ENCODE data around the gene VWA3A. TPM values are rescaled to one million over a fixed set of nuclear protein-coding genes. Genes with fewer than 3 reads are reported as not detected.

The VWA3A gene
- total RNA-seq, 4 donors from 2014 or later, result 0.35 to 0.40 TPM; not detected in 2

- no peaks in the 10 kb centered on the region for H3K9me3 ChIP-seq
- TF ChIP-seq EP300 (IDR thresholded peaks at IDR 0.05) (no peak), POLR2A (IDR thresholded peaks at IDR 0.05) (no peak), POLR2AphosphoS5 (IDR thresholded peaks at IDR 0.05) (no peak)
- TF ChIP-seq, protein P1, sequence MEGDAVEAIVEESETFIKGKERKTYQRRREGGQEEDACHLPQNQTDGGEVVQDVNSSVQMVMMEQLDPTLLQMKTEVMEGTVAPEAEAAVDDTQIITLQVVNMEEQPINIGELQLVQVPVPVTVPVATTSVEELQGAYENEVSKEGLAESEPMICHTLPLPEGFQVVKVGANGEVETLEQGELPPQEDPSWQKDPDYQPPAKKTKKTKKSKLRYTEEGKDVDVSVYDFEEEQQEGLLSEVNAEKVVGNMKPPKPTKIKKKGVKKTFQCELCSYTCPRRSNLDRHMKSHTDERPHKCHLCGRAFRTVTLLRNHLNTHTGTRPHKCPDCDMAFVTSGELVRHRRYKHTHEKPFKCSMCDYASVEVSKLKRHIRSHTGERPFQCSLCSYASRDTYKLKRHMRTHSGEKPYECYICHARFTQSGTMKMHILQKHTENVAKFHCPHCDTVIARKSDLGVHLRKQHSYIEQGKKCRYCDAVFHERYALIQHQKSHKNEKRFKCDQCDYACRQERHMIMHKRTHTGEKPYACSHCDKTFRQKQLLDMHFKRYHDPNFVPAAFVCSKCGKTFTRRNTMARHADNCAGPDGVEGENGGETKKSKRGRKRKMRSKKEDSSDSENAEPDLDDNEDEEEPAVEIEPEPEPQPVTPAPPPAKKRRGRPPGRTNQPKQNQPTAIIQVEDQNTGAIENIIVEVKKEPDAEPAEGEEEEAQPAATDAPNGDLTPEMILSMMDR (IDR thresholded peaks at IDR 0.05), result no peak
- no peaks in the 10 kb centered on the region for H3K4me1 ChIP-seq
- H3K36me3 ChIP-seq, result no peaks in the 10 kb centered on the region
- peaks cover 12% of the 10 kb centered on the region for H3K27me3 ChIP-seq
- WGBS, 2 donors (ENCODE audit: low coverage in 1 of 2), result 54 to 83% methylated on average over 2 of the region's 8 CpGs
- H3K4me3 ChIP-seq, result no peak overlapping the region
- no peak for ATAC-seq
- no peak overlapping the region for H3K27ac ChIP-seq
These were observed 46.1 kb downstream of the VWA3A start for GRCh38 chr16:22138482-22138881.

DNA sequence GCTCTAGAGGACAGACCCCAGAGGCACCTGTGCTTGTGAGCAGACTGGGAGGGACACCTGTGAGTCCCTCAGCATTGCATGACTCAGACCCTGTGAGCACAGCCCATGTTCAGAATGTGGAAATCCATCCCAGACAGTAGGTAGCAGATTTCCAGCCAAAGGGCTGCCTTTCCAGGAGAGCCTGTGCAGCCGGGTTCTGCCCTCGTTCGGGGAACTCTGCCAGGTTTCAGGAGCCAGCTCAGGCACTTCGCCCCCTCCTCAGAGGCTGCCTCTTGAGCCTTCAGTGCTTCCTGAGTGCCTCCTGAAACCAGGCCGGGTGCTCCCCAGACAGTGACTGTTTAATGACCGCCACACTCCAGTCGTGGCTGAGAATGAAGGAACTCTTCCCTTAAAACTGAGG is 46.7 kb downstream of the VWA3A start:
- H3K36me3 ChIP-seq, result no peaks in the 10 kb centered on the region
- no peaks in the 10 kb centered on the region for H3K4me1 ChIP-seq
- peaks cover 12% of the 10 kb centered on the region for H3K27me3 ChIP-seq
- TF ChIP-seq POLR2AphosphoS5 (IDR thresholded peaks at IDR 0.05) (no peak), POLR2A (IDR thresholded peaks at IDR 0.05) (no peak), EP300 (IDR thresholded peaks at IDR 0.05) (no peak)
- TF ChIP-seq, protein P1 (IDR thresholded peaks at IDR 0.05), result no peak
- no peaks in the 10 kb centered on the region for H3K9me3 ChIP-seq
- no CpG with 5 or more reads among the region's 7 CpGs for WGBS, 2 donors (ENCODE audit: low coverage in 1 of 2)
- H3K27ac ChIP-seq, result no peak overlapping the region
- ATAC-seq, result no peak
- H3K4me3 ChIP-seq, result no peak overlapping the region

DNA sequence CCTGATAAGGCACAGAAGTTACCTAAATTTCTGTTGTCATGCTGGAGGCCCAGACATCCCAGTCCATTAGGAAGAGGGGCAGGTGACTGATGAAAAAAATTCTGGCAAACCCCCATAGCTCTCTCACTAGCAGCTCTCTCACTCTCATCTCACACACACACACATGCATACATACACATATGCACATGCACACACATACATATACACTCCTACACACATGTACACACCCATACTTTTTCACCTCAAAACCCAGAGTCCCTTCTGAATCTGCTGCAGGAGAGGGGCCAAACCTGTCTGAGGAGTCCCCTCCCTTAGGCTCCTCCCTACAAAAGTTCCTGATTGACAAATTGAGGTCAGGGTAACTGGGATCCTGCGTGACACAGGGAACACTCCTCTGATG is 47.4 kb downstream of the VWA3A start:
- ATAC-seq, result no peak
- H3K4me3 ChIP-seq, result no peak overlapping the region
- no peak for TF ChIP-seq POLR2AphosphoS5 (IDR thresholded peaks at IDR 0.05)
- TF ChIP-seq POLR2A (IDR thresholded peaks at IDR 0.05), result no peak
- H3K27me3 ChIP-seq, result peaks cover 12% of the 10 kb centered on the region
- H3K9me3 ChIP-seq, result no peaks in the 10 kb centered on the region
- no peak overlapping the region for H3K27ac ChIP-seq
- no peaks in the 10 kb centered on the region for H3K4me1 ChIP-seq
- no peaks in the 10 kb centered on the region for H3K36me3 ChIP-seq
- WGBS, 2 donors (ENCODE audit: low coverage in 1 of 2), result 33 to 100% methylated on average over 1 of the region's 1 CpG

DNA sequence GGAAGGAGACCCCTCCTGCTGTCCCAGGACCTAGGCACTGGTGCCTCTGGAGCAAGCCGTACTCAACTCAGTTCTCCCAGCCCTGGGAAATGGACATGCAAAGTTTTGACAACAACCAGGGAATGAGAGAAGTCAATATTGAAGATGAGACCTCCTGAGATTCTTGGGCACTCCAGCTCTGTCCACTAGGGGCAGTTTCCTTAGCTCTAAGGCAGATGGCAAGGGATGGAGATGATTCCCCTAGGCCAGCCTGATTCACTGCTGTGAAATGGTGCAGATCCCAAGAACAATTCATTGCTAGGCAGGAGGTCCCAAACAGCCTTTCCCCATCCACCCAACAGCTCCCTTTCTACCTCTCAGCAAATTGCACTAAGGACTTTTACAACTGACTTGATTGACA is 49.4 kb downstream of the VWA3A start:
- WGBS, 2 donors (ENCODE audit: low coverage in 1 of 2), result 90% methylated on average over 1 of the region's 1 CpG; no CpG with 5 or more reads in 1 of the 2 donors
- TF ChIP-seq POLR2AphosphoS5 (IDR thresholded peaks at IDR 0.05), result no peak
- Histone ChIP-seq H3K4me3 (no peak overlapping the region), H3K27ac (no peak overlapping the region), H3K9me3 (no peaks in the 10 kb centered on the region), H3K27me3 (peaks cover 12% of the 10 kb centered on the region), H3K4me1 (no peaks in the 10 kb centered on the region), H3K36me3 (no peaks in the 10 kb centered on the region)
- ATAC-seq, result no peak

DNA sequence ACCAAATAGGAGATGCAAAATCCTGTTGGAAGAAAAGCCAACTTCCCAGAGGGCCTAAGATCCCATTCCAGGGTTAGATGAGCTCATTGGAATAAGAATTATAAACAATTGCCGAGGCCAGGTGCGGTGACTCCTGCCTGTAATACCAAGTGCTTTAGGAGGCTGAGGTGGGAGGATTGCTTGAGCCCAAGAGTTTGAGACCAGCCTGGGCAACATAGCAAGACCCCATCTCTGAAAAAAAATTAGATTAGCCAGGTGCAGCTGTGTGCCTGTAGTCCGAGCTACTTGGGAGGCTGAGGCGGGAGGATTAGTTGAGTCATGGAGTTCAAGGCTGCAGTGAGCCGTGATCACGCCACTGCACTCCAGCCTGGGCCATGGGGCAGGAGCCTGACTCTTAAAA is 52.2 kb downstream of the VWA3A start:
- Histone ChIP-seq H3K4me3 (no peak overlapping the region), H3K36me3 (no peaks in the 10 kb centered on the region), H3K27ac (no peak overlapping the region), H3K4me1 (no peaks in the 10 kb centered on the region), H3K27me3 (peaks cover 6% of the 10 kb centered on the region), H3K9me3 (no peaks in the 10 kb centered on the region)
- TF ChIP-seq POLR2A (IDR thresholded peaks at IDR 0.05) (no peak), EP300 (IDR thresholded peaks at IDR 0.05) (no peak), POLR2AphosphoS5 (IDR thresholded peaks at IDR 0.05) (no peak)
- TF ChIP-seq, protein P1 (IDR thresholded peaks at IDR 0.05), result no peak
- no peak for ATAC-seq
- 73 to 90% methylated on average over 2 to 6 of the region's 6 CpGs for WGBS, 2 donors (ENCODE audit: low coverage in 1 of 2)

GRCh38 chr16:22147853-22148252 is 55.5 kb downstream of the VWA3A start:
- H3K4me1 ChIP-seq, result no peaks in the 10 kb centered on the region
- WGBS, 2 donors (ENCODE audit: low coverage in 1 of 2), result 64 to 67% methylated on average over 2 to 6 of the region's 9 CpGs
- H3K4me3 ChIP-seq, result no peak overlapping the region
- H3K36me3 ChIP-seq, result no peaks in the 10 kb centered on the region
- no peaks in the 10 kb centered on the region for H3K27me3 ChIP-seq
- no peak for TF ChIP-seq POLR2A (IDR thresholded peaks at IDR 0.05)
- TF ChIP-seq POLR2AphosphoS5 (IDR thresholded peaks at IDR 0.05), result no peak
- TF ChIP-seq, protein P1 (IDR thresholded peaks at IDR 0.05), result no peak
- TF ChIP-seq EP300 (IDR thresholded peaks at IDR 0.05), result no peak
- no peaks in the 10 kb centered on the region for H3K9me3 ChIP-seq
- no peak overlapping the region for H3K27ac ChIP-seq
- ATAC-seq, result no peak

All from gastroesophageal sphincter (tissue), 4 donors.